ENCODE data around the gene FAM3A.
A peak's percentile ranks its signal among the peaks of the same experiment; 100 is the strongest.

The FAM3A gene

DNA sequence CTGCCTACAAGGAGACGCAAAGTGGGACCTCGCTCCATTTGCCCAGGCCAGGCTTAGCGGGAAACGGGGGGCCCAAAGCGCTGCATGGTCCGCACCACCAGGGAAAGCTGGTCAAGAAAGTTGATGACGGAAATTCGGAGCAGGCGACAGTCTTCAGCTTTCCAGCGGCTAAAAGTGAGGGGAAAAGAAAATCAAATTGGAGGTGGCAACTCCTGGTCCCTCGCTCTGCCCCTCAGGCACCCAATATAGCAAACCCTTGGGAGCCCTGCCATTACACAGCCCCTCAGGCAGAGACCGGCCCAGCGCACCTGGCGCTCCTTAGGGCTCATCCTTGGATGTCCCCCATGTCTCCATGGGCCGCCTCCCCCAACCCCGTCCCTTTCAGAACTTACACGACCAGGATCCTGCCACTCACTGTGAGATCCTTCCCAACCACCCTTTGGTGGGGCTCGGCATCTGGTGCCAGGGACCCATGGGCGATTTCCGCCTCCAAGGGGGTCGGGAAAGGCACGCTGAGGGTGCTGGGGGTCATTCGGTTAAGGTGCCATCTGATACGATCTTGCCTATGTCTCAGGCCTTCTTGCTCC, 38.0 kb downstream of the FAM3A start:
- no peak for DNase-seq

DNA sequence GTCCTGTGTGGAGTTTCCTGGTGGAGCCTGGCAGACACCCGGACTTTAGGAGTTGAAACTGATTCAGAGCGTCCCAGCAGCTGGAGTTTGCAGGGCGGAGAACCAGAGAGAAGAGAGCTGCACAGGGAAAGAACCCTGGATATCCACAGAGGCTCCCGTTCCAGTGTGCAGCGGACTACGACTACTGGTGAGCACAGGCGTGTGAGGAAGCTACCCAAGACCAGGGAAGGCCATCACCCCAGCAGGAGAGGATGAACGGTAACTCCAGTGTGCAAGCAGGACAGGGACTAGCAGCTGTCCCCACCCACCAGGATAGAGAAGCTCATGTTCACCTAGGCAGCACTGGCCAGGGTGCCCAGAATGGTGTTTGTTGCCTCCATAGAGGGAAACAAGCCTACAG, 39.2 kb downstream of the FAM3A start:
- DNase-seq: no peak

DNA sequence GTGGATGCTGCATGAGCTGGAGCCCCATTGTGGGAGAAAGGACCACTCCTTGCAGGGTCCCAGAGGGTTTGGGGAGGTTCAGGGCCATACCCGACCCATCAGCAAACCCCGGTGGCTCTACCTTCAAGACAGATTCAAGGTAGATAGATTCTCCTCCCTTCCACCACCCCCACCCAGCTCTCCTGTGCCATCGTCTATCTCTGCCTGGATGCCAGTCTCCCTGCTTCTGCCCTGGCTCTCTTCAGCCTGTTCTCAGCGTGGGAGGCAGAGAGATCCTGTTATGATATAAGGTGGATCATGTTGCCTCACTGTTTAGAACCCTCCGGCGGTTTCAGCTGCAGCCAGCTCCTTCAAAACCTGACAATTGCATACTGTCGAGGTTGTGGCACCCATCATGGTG, 42.3 kb downstream of the FAM3A start:
- DNase-seq: no peak

DNA sequence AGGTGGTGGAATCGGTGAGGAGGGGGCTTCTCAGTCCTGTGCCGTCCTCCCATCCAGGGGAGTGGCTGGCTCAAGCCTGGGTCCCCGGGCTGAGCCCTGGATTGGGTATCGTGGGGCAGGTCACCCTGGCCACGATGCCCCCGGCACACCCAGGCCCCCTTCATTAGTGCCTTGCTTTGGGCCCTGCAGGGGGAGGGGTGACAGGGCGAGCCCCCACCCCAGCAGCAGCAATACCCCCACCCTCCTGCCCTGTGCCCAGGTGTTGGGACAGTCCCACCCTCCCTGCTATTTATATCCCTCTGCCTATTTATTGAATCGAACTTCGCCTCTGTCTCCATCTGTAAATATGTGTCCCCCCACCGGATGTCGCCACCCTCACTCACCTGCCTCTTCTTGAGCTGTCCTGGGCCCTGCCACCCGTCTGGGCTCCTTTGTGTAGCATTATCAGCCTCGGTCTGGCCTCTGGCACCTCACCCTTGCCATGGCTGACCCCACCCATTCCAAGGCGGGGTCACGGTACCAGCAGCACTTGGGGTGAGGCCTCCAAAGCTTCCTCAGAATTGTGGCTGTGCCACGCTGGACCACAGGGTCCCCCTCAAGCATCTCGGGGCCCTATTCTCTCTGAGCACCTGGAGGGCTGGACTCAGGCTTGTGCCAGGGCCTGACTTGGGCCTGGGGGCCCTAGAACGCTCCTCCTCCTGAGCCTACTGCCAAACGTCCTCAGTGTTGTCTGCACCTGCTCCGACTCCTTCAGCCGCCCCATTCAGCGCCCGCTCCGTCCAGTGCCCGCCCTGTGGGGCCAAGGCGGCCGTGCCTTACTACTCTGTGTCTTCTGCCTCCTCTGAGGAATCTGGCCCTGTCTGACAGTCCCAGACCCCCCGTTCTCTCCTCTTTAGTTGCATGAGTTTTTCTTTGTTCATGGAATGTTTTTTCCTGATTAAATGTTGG, 43.1 kb downstream of the FAM3A start:
- no peak for DNase-seq

DNA sequence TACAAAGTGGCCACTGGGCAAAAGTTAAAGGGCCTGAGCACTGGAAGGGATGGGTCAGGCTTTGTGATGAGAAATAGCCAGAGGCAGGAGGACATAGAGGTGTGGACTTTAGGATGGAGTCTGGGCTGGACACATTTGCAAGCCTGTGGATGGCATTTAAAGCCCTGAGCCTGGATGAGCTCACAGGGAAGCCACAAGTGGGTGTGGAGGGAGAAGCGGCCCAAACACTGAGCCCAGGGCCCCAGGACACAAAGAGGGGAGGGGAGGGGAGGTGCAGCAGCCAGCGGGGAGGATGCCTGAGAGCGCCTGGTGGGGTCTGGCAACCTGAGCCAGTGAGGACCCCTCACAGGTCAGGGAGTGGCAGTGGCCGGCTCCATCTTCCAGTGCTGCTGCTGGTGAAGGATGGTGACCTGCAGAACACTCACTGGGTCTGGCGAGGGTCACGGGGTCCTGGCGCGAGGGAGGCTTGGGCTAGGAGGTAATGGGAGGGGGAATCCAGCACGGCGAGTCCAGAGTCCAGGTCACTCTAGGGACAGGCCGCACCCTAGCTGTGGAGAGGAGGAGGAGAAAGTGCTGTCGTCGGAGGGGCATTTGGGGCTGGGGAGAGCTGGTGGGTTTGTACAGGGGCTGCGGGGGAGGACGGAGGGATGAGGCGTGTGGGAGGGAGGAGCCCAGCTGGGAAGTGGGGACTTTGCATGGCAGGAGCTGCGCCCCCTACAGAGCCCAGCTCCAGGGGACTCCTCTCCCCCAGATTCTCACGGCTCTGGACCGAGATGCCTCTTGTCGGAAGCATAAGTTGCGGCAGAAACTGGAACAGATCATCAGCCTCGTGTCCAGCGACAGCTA, 44.0 kb downstream of the FAM3A start:
- no peak for DNase-seq

DNA sequence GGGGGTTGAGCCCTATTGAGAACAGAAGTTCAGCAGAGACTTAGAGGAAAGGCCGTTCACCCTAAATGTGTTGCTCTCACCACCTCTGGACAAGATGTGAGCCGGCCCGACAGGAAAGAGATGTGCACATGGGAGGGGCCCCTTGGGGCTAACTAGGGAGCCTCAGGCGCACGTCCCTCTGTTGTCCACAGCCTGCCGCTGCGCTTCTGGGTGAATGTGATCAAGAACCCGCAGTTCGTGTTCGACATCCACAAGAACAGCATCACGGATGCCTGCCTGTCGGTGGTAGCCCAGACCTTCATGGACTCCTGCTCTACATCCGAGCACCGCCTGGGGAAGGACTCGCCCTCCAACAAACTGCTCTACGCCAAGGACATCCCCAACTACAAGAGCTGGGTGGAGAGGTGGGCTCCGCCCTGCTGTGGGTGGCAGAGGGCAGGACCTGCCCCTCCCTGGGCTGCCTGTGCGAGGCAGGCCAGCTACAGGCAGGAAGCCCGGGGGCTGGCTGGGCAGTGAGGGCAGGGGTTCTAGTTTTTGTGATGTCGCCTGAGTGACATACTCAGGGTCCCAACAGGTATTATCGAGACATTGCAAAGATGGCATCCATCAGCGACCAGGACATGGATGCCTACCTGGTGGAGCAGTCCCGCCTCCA, 45.0 kb downstream of the FAM3A start:
- no peak for DNase-seq

DNA sequence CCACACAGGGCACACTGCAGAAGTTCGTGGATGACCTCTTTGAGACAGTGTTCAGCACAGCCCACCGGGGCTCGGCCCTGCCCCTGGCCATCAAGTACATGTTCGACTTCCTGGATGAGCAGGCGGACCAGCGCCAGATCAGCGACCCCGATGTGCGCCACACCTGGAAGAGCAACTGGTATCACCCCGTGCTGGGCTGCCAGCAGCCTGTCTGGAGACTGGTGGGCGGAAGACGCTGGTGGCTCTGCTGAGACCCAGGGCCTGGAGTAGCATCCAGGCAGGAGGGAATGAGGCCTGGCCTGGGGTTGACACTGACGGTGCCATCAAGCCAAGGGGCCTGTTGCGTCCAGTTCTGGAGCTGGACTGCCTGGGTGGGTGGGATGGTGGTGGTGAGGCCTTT, 45.6 kb downstream of the FAM3A start:
- DNase-seq: no peak

DNA sequence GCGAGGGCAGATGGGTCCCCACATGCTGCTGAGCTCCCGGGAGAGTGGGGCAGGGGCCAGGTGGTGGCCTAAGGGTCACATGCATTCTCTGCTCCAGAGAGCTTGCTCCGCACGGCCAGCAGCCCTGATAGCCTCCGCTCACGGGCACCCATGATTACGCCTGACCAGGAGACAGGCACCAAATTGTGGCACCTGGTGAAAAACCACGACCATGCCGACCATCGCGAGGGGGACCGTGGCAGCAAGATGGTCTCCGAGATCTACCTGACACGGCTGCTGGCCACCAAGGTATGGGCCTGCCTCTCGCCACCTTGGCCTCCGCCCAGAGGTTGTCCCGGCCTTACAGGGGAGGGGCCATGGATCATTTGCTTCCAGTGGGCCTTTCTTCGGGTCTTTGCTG, 46.2 kb downstream of the FAM3A start:
- no peak for DNase-seq

DNA sequence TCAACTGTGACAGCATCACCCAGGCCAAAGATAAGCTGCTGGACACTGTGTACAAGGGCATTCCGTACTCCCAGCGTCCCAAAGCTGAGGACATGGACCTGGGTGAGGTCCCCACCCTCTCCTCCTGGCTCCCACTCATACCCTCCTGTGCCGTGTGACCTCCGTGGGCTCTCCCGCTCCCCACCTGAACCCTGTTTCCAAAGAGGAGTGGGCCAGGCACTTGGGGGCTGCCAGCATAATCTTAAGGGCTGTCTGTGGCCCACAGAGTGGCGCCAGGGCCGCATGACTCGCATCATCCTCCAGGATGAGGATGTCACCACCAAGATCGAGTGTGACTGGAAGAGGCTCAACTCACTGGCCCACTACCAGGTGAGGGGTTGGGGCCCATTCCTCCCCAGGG, 46.9 kb downstream of the FAM3A start:
- no peak for DNase-seq

DNA sequence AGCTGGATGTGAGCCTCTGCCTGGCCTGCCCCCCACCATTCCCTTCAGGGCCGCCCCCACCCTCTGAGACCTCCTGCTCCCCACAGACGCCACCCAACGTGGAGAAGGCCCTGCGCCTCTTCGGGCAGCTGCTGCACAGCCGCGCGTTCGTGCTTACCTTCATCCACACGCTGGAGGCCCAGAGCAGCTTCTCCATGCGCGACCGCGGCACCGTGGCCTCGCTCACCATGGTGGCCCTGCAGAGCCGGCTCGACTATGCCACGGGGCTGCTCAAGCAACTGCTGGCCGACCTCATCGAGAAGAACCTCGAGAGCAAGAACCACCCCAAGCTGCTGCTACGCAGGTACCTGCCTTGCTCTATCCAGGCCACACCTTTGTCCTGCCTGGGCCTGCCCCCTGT, 47.8 kb downstream of the FAM3A start:
- DNase-seq: no peak

DNA sequence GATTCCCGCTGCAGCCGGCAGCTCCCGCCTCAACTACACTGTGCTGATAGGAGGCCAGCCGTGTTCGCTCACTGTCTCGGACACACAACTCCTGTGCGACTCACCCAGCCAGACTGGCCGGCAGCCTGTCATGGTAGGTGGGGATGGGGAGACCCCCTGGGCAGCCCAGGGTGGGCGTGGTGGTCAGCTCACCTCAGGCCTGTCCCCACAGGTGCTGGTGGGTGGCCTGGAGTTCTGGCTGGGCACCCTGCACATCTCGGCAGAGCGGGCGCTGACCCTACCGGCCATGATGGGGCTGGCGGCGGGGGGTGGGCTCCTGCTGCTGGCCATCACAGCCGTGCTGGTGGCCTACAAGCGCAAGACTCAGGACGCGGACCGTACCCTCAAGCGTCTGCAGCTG, 48.5 kb downstream of the FAM3A start:
- DNase-seq: no peak

DNA sequence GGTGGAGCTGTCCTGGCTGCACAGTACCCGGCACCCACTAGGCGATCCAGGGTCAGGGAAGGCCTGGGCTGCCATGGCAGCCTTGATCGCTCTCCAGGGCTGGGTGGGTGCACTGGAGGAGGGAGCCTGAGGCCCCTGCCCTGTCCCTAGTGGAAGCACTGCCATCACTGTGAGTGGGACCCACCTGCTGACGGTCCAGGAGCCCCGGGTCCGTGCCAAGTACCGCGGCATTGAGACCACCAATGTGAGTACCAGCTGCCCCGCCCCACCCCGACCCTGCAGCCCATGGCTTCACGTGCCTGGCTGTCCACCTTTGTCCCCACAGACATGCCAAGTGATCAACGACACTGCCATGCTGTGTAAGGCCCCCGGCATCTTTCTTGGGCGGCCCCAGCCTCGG, 49.1 kb downstream of the FAM3A start:
- DNase-seq: no peak

DNA sequence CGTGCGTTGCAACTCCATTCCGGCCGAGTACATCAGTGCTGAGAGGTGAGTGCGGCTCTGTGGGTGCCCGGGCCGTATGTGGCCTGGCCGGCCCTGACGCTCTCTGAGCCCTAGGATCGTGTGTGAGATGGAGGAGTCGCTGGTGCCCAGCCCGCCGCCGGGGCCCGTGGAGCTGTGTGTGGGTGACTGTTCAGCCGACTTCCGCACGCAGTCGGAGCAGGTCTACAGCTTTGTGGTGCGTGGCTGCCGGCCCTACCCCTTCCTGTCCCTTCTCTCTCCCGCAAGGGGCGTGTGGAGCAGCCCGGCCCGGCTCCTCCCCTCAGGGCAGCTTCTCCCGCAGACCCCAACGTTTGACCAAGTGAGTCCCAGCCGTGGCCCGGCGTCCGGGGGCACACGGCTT, 50.0 kb downstream of the FAM3A start:
- no peak for DNase-seq

DNA sequence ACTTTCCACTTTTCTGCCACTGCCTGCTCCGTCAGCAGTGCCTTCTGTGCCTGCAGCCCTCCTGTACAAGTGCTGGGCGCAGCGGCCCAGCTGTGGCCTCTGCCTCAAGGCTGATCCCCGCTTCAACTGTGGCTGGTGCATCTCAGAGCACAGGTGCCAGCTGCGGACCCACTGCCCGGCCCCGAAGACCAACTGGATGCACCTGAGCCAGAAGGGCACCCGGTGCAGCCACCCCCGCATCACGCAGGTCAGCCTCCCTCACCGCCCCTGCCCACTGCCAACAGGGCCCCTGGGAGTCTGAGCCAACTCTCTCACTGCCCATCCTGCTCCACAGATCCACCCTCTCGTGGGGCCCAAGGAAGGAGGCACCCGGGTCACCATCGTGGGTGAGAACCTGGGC, 50.4 kb downstream of the FAM3A start:
- DNase-seq: no peak

DNA sequence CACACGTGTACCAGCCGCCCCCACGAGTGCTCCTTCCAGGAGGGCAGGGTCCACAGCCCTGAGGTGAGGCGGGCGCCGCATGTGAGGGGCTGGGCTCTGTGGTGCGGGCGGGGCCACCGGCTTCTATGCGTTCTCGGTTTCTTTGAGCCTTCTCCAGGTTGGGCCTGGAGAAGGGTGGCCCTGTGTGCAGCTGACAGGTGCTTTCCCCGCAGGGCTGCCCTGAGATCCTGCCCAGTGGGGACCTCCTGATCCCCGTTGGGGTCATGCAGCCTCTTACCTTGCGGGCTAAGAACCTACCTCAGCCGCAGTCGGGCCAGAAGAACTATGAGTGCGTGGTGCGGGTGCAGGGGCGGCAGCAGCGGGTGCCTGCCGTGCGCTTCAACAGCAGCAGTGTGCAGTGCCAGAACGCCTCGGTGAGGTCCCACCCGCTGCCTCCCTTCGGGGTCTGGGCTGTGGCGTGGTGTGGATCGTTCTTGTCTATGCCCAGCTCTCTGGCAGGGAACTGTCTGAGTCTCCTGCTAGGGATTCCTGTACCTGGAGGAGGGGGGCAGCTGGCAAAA, 51.1 kb downstream of the FAM3A start:
- DNase-seq: no peak

DNA sequence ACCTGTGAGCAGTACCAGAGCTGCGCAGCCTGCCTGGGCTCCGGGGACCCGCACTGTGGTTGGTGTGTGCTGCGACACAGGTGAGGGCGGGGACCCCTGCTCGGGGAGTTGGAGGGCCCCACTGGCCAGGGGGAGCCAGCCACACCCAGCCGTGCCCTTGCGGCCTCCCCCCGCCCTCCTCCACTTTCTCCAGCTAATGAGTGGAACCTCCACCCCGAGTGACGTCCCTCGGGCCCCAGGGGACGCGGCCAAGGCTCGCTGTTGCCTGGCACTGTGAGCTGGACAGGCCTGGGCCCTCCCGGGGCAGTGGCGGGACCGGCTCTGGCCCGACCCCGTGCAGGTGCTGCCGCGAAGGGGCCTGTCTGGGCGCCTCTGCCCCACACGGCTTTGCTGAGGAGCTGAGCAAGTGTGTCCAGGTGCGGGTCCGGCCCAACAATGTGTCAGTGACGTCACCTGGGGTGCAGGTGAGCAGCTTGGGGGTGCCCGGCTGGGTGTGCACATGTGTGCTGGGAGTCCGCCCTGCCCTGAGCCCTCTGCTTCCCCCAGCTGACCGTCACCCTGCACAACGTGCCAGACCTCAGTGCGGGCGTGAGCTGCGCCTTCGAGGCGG, 52.3 kb downstream of the FAM3A start:
- DNase-seq: no peak

DNA sequence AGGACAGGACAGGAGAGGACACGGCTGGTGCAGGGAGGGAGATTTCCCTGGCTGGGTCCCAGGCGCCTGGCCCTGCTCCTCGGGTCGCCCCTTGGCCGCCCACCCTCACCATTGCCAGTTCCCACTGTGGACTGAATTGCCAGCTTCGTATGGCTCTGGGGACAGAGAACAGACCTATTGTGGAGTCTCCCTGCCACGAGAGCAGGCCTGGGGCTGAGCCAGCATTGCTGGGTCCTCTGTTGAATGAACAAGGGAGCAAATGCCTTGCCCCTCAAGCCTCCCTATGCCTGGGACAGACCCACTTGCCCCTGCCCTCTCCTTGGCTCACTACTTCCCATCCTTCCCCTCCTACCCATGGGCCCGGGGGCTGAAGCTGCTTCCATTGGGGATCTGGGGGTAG, 53.6 kb downstream of the FAM3A start:
- no peak for DNase-seq

DNA sequence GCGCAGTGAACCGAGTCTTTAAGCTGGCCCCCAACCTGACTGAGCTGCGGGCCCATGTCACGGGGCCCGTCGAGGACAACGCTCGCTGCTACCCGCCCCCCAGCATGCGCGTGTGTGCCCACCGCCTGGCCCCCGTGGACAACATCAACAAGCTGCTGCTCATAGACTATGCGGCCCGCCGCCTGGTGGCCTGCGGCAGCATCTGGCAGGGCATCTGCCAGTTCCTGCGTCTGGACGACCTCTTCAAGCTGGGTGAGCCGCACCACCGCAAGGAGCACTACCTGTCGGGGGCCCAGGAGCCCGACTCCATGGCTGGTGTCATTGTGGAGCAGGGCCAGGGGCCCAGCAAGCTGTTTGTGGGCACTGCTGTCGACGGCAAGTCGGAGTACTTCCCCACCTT, 55.7 kb downstream of the FAM3A start:
- DNase-seq: no peak

DNA sequence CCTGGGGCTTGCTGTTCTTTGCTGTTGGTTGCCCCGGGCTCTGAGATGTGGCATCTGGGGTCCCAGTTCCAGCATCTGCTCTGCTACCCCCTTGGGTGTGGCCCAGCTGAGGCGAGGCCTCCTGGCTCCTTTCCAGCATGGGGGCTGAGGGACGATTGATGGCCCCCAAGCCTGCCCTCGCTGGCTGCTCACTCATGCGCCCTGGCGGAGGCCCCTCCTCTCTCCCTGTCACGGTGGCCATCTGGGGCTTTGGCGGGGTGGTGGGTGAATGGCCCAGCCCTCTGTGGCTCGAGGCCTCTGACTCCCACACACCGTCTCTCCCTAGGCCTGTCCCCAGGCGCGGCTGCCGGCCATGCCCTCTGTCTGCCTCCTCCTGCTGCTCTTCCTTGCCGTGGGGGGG, 56.2 kb downstream of the FAM3A start:
- DNase-seq: no peak

DNA sequence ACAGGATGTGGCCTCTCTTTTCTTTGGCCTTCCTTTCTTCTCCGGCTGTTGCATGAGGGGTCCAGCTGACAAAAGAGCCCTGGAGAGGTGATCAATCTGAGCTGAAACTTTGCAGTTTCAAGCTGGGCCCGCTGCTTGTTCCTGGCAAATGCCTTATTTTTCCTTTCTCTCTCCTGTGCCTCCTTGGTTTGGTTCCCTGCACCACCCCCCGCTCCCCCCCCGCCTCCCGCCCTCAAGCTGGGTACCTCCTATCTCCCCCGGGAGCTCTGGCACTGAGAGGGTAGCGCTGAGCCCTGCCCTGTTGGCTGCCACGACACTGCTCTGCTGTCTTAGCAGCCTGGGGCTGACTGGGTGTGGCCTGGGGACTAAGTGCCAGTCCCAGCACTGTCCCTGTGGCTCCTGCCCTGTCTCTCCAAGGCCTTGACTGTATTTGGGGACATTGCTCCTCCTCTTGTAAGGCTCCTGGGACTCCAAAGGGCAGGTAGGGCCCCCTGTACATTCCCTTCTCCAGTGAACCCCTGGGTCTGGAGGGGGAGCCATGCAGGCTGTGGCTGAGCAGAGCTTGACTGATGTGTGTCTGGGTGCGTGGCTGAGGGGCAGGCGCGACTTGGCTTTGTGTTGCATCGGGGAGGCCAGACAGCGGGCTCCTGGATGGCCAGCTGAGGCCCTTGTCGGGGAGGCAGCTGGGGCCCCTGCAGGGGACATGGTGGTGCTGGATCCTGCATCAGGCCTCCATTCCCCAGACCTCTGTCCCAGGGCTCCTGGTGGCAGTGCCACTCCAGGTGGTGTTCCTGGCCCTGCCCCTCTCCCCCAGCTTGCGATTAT, 56.9 kb downstream of the FAM3A start:
- DNase-seq: peak; percentile 34
